ENCODE data around the gene TFAP2C.

DNA sequence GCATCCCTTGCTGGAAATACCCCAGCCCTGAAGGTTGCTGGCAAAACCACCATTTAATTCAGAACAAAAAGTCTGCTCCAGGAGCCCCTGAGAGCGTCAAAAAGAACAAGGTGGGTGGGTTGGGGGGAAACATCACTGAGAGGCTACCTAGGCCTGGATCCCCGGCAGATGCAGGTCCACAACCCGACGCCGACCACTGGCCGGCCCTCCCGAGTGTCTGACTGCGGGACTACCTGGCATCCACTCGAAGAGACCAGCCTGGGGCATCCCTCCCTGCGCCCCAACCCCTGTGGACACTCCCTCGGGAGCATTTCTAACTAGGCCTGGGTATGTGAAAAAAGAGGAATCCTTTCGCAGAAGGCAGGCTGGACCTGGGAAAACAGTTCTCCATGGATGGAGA lies 48.9 kb upstream of the TFAP2C start:
- TF ChIP-seq CTCF (IDR thresholded peaks at IDR 0.05): no peak
- TF ChIP-seq POLR2AphosphoS5 (IDR thresholded peaks at IDR 0.05; ENCODE audit: low read depth, low read length): no peak
